K562 (cell line): ENCODE results near the gene NUDT22. TPM values are rescaled to one million over a fixed set of nuclear protein-coding genes. Genes with fewer than 3 reads are reported as not detected.

ENCODE experiments used
- BCLAF1 ChIP-seq, 2 experiments: fragments of 450-650 bp in 1 of 2; IDR thresholded peaks; 2 replicates each; pipeline ENCODE4 v1.6.1; 2011 to 2017; ENCODE audit warnings: low read depth in 2 of 2, antibody characterized with exemption in 1 of 2, borderline replicate concordance in 1 of 2, low read length in 1 of 2, mild to moderate bottlenecking in 1 of 2, mixed read lengths in 1 of 2; ENCODE audit not compliant: control insufficient read depth in 1 of 2
- CLOCK ChIP-seq: fragments of 250-450 bp; sonication (Bioruptor Pico); IDR thresholded peaks from 2 replicates; pipeline ENCODE4 v1.4.0; 2020; ENCODE audit warnings: mild to moderate bottlenecking, moderate library complexity, borderline replicate concordance
- FOXK1 ChIP-seq: sonication (generic); formaldehyde crosslinking; IDR thresholded peaks from 2 replicates; pipeline ENCODE4 v1.8.0; 2022; ENCODE audit warnings: missing genetic modification reagents, mild to moderate bottlenecking, borderline replicate concordance
- HDAC8 ChIP-seq: fragments of 450-650 bp; IDR thresholded peaks from 2 replicates; pipeline ENCODE4 v1.6.1; 2016; ENCODE audit warnings: mild to moderate bottlenecking, missing genetic modification characterization, moderate library complexity, missing compliant biosample characterization
- KDM5B ChIP-seq: fragments of 200-600 bp; sonication (generic); IDR thresholded peaks from 2 replicates; pipeline ENCODE4 v1.6.1; 2012; ENCODE audit warnings: low read depth, mild to moderate bottlenecking, moderate library complexity, low read length, control low read depth, inconsistent platforms; ENCODE audit not compliant: insufficient replicate concordance
- PHB ChIP-seq: fragments of 250-450 bp; sonication (Bioruptor Pico); IDR thresholded peaks from 2 replicates; pipeline ENCODE4 v1.5.0; 2021
- POLR2AphosphoS2 ChIP-seq: IDR thresholded peaks from 2 replicates; pipeline ENCODE4 v1.6.1; 2012; ENCODE audit warnings: low read length, improper control_type of control experiment
- POLR2B ChIP-seq: fragments of 450-650 bp; IDR thresholded peaks from 2 replicates; pipeline ENCODE4 v1.6.1; 2018; ENCODE audit warnings: low read depth; ENCODE audit not compliant: partially characterized antibody
- RAD51 ChIP-seq: fragments of 450-650 bp; IDR thresholded peaks from 2 replicates; pipeline ENCODE4 v1.7.1; 2016; ENCODE audit warnings: low read depth, mild to moderate bottlenecking, borderline replicate concordance
- SFPQ ChIP-seq: fragments of 200-400 bp; formaldehyde crosslinking; IDR thresholded peaks from 2 replicates; pipeline ENCODE4 v1.6.1; 2017; ENCODE audit warnings: mild to moderate bottlenecking, low read depth, low read length, moderate library complexity
- SMARCE1 ChIP-seq: fragments of 450-650 bp; IDR thresholded peaks from 2 replicates; pipeline ENCODE4 v1.7.1; 2016; ENCODE audit warnings: mild to moderate bottlenecking
- TEAD2 ChIP-seq: fragments of 450-650 bp; IDR thresholded peaks from 2 replicates; pipeline ENCODE4 v1.6.1; 2016; ENCODE audit warnings: missing genetic modification characterization, control low read depth, missing compliant biosample characterization
- ZBTB11 ChIP-seq, 3 experiments: fragments of 200-800 bp in 1 of 3; fragments of 250-450 bp in 1 of 3; fragments of 450-650 bp in 1 of 3; sonication (Bioruptor Pico) in 1 of 3; sonication (Bioruptor generic) in 1 of 3; formaldehyde crosslinking in 1 of 3; IDR thresholded peaks; 2 replicates each; pipeline versions ENCODE4 v1.6.1 to v1.8.0; 2016 to 2022; ENCODE audit warnings: mild to moderate bottlenecking in 2 of 3, missing genetic modification characterization in 2 of 3, missing compliant biosample characterization in 1 of 3, moderate library complexity in 1 of 3
- ZNF174 ChIP-seq: fragments of 250-450 bp; sonication (Bioruptor Pico); IDR thresholded peaks from 2 replicates; pipeline ENCODE4 v1.4.0; 2020; ENCODE audit warnings: mild to moderate bottlenecking
- ZNF507 ChIP-seq: conservative IDR thresholded peaks from 2 replicates; pipeline ENCODE4 v1.6.1; 2017; ENCODE audit warnings: missing genetic modification characterization, missing compliant biosample characterization
- ZNF830 ChIP-seq: fragments of 250-450 bp; sonication (Bioruptor Pico); IDR thresholded peaks from 2 replicates; pipeline ENCODE4 v1.5.0; 2021; ENCODE audit warnings: mild to moderate bottlenecking
- polyA plus RNA-seq, 8 experiments: library from polyadenylated mRNA; depleted of rRNA in 4 of 8; stranded (reverse) in 5 of 8; unstranded in 3 of 8; fragments of >200 nt; fragmentation: Nextera tagmentation in 2 of 8; fragmentation: Illumina TruSeq in 1 of 8; extraction: Ambion mirVana in 2 of 8; extraction: Trizol in 1 of 8; gene quantifications; 2 replicates each; pipeline versions ENCODE4 v1.2.1 to v1.2.3, GENCODE V29; 2011 to 2014; ENCODE audit warnings: inconsistent platforms in 1 of 8, missing spikeins in 1 of 8
- total RNA-seq, 7 experiments: library from RNA; depleted of rRNA in 6 of 7; stranded (reverse); fragments of >200 nt in 6 of 7; fragmentation: Illumina TruSeq in 2 of 7; extraction: Trizol in 2 of 7; gene quantifications; 2 replicates each; pipeline versions ENCODE4 v1.2.1 to v1.2.3, GENCODE V29; 2011 to 2021; ENCODE audit warnings: low replicate concordance in 1 of 7

The NUDT22 gene
- total and polyA plus RNA-seq, 9 of the 15 experiments (the other 6 are each of a cell fraction or from before 2014, with no cell fraction given) = 6.3 to 92.6 (median 37.4) TPM

- TF ChIP-seq ZBTB11 (CRISPR knock-in tag; IDR thresholded peaks at IDR 0.05) (peak in 1 of 3 experiments; percentile 39; a peak in 1 of 6 replicates), ZNF174 (CRISPR knock-in tag) (no peak), FOXK1 (CRISPR knock-in tag) (no peak), TEAD2 (tag) (no peak), KDM5B (no peak), ZNF507 (tag) (no peak), CLOCK (CRISPR knock-in tag) (no peak), RAD51 (0 out of 2 replicates have a peak, but pooled peaks have one; percentile 26), HDAC8 (tag) (no peak), SMARCE1 (no peak), SFPQ (no peak), BCLAF1 (IDR thresholded peaks at IDR 0.05; ENCODE audit: borderline replicate concordance in 1 of 2, control insufficient read depth in 1 of 2, low read depth in 2 of 2, low read length in 1 of 2) (no peak), POLR2B (peak; percentile 54), POLR2AphosphoS2 (peak; percentile 92; the same call in 1 of the 2 replicates), ZNF830 (CRISPR knock-in tag) (no peak), PHB (CRISPR knock-in tag) (no peak)
Observed at GRCh38 chr11:64204464-64204989, 21.5 kb upstream of the NUDT22 start (continued).
